Cerebellar nuclear complex (tissue), 1 donor: Measurements from ENCODE around the gene ARHGAP30.
"Not testable (repeated sequence)": the region's sequence is repeated elsewhere in the genome, so short reads cannot be mapped to it uniquely, and the experiment has no call there.

Experiments
- DNase-seq, 2 experiments: peaks; one replicate each; lab custom pipeline; 2025; lab: John Stamatoyannopoulos, UW

Gene ARHGAP30

DNA sequence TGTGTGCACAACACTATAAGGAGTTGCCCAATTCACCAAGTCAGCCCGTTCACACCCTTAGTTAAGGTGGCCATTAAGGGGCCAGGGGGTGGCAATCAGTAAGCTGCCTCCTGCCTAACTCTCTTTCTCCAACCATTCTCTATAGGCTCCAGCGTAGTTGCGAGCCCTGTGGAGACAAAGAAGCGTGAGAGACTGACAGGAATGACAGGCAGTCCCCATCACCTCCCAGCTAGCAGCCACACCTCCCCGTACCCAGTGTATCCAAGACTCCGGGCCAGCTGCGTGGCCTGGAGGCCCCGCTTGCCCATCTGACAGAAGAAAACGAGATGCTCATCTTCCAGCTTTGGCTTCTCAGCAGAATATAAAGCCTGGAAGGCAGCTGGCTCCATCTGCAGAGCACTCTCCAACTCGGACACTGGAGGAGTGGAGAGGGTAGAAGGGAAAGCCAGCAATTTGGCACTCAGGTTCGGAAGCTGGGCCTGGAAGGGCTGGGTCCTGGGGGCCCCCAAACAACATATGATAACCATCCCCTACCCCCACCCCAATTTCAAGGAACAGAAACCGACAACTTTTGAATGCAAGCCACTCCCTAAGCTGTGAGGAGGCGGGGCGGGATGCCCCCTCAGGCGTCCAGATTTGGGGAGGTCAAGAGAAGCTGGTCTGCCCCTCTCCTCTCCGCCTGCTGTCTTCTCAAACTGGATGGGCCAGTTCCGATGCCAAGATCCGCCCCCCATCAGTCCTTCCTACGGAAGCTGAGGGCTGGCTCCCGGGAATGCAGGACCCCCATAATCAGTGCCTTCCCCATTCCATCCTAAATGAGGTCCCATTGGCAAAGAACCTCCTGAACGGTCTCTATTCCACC, 31.8 kb downstream of the ARHGAP30 start:
- DNase-seq = no peak

DNA sequence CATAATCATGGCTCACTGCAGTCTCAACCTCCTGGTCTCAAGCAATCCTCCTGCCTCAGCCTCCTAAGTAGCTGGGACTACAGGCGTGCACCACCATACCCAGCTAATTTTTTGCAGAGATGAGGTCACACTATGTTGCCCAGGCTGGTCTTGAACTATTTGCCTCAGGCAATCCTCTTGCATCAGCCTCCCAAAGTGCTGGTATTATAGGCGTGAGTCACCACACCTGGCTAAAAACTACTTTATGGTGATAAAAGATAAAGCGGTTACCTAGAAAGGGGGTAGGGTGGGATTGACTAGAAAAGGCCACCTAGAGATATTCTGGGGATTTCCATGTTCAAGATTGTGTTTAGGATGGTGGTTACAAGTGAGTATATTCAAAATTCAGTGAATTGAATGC, 35.9 kb downstream of the ARHGAP30 start:
- no peak for DNase-seq

DNA sequence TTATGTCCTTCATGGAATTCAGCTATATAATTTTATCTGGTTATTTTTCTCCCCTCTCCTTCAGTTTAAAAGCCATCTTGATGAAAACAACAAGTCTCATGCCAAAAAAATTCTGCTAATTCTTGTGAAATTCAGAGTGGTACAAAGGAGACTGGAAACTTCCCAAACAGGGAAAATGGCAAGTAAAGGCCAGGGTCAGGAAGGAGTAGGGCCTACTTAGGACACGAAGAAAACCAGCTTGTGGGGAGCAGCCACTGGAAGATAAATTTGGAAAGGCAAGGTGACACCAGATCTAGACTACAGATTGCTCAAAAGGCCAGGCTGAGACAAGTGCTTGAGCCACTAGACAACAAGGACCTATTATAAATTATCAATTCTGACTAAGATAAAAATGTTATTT, 37.3 kb downstream of the ARHGAP30 start:
- no peak for DNase-seq

DNA sequence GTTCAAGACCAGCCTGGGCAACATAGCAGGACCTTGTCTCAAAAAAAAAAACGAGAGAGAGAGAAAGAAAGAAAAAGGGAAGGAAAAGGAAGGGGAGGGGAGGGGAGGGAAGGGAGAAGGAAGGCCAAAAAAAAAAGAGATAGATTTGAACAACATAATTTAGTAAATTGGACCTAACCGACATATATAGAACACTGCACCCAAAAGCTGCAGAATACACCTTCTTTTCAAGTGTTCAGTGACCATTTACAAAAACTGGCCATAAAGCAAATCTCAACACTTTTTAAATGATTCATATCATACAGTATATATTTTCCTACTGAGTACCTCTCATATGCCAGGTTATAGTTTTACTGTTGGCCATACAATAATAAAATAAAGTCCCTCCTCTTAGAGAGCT, 37.8 kb downstream of the ARHGAP30 start:
- DNase-seq = no peak

DNA sequence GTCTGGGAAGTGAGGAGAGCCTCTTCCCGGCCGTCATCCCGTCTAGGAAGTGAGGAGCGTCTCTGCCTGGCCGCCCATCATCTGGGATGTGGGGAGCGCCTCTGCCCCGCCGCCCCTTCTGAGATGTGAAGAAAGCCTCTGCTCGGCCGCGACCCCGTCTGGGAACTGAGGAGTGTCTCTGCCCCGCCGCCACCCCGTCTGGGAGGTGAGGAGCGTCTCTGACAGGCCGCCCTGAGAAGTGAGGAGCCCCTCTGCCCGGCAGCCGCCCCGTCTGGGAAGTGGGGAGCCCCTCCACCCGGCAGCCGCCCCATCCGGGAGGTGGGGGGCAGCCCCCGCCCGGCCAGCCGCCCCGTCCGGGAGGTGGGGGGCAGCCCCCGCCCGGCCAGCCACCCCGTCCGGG, 40.2 kb downstream of the ARHGAP30 start:
- not testable (repeated sequence) for DNase-seq

DNA sequence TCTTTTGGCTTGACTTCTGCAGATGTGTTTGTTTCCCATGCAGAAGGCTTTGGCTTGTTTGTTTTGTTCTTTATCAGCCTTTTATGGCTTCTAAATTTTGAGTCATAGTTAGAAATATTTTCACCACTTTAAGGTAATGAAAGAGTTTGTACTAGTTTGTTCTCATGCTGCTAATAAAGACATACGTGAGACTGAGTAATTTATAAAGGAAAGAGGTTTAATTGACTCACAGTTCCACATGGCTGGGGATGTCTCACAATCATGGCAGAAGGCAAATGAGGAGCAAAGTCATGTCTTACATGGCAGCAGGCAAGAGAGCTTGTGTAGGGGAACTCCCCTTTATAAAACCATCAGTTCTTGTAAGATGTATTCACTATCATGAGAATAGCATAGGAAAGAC, 42.7 kb downstream of the ARHGAP30 start:
- not testable (repeated sequence) for DNase-seq

DNA sequence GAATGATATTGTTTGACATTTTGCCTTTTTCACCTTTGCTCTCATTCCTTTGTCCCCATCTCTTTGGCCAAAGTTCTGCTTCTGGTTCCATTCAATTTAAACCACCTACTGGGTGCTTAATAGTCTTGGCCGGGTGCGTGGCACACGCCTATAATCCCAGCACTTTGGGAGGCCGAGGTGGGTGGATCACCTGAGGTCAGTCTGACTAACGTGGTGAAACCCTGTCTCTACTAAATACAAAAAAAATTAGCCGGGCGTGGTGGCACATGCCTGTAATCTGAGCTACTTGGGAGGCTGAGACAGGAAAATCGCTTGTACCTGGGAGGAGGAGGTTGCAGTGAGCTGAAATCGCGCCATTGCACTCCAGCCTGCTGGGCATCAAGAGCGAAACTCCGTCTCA, 47.3 kb downstream of the ARHGAP30 start:
- not testable (repeated sequence) for DNase-seq

DNA sequence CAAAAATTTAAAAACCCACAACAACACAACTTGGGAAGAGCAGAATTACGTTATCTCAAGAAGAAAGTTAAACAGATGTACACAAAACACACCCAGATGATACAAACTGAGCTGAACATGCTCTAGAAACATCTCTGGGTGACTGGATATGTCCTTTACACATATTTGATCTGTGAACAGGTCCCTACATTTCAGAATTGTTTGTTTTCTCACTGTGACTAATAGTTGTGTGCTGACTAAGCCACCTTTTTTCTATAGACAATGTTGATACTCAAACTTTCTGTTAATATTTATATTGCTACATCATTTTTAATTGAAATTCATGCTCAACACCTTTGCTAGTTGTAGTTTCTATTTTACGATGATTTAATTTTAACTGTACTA, 47.7 kb downstream of the ARHGAP30 start:
- no peak for DNase-seq

DNA sequence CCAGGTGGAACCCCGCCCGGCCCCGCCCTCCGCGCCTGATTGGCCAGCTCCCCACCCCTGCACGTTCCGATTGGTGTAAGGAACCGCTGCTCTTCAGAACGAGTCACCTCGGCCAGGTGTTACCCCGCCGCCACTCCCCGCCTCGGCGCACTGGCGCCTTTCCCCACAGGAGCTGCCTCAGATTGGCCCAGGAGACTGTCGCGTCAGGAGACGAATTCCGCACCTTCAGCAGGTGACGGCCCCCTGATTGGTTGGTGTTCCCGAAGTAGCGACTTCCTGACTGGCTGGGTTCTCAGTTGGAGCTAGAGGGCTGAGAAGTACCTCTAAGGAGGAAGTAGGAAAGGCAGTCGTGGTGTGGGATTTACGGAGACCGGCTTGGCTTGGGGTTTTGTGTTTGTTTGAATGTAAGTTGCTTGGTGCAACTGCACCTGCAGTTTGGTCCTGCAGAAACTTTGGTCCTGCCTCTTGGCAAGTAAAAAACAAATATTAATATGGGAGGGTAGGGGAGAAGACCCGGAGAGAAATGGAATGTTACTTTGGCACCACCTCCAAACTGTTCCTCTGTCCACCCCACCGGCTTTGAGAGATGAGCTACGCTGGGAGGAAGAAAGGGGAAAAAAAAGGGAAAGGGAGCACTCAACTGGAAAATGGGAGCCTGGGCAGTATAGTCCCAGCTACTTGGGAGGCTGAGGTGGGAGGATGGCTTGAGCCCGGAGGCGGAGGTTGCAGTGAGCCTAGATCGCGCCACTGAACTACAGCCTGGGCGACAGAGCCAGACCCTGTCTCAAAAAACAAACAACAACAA, 48.3 kb downstream of the ARHGAP30 start:
- no peak for DNase-seq

DNA sequence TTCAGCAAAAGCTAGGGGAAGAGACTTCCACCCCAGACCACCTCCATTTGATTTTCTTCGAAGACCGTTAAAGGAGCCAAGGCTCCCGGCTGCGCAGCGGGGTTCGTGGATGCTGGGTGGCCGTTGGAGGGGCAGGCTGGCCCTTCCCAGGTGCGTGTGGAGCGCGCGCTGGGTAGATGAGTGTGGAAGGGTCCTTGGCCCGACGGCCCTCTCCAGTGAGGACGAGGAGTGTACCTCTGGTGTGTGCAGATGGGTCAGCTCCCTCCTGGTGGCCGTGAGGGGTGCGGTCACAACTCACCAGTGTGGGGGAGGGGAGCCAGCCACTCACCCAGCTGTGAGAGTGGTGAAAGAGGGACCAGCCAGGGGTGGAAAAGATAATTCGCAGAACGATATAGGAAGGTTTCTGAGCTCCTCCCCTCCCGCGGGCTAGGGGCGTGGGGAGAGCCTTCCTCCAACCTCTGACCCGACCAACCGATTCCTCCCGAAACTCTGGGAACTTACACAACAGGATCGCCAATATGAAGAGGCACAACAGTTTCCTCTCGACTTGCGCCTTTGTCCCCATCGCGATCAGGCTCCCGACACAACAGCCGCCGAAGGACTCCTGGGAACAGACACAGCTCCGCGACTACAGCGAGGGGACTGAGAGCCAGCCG, 49.1 kb downstream of the ARHGAP30 start, which contains the start of gene F11R:
TSS of gene F11R (minus strand) at position 644 of the 656 bp plus-strand sequence. CDS start at position 565, 79 bp downstream.
- DNase-seq = no peak

DNA sequence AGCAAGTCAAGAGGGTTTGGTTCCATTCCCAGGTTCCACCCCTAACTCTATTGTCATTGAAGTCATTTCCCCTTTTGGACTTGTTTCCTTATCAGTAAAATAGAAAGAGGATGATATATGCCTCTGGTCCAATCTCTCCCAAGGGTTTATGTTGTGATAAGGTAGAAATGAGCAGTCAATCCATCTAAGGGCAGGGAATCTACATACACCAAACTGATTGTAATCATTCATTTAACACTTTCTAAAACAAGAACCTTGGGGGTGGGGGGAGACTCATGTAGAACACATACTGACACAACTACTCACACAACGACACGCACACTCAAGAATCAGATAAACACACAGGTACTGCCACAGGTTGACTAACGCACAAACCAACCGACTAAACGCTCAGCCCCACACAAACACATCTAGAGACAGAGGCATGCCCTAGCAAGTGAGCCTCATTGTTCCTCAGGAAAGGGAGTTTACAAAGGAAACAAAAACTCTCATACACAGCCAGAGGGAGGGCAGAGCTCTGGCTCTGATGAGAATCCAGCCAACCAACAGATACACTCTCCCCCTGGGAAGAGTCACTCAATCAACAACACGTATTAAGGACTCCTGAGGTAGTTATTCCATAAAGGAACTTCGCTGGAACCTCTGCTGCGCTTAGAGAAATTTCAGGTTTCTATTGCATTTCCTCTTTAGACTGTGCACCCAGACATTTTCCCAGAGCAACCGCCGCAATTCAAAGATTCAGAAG, 49.8 kb downstream of the ARHGAP30 start:
- no peak for DNase-seq

DNA sequence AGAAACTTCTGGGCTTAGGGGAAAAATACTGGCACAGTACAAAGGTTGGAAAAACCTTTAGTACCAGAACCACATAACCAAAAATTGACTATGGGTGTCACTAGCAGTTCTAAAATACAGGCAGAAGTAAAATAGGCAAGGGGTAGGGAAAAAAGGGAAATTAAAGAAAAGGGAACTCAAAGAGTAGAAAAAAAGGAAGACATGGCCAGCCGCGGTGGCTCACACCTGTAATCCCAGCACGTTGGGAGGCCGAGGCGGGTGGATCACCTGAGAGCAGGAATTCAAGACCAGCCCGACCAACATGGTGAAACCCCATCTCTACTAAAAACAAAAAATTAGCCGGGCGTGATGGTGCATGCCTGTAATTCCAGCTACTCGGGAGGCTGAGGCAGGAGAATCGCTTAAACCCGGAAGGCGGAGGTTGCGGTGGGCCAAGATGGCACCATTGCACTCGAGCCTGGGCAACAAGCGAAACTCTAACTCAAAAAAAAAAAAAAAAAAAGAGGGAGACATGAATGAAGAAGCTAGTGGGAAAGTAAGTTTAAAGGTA, 50.5 kb downstream of the ARHGAP30 start:
- not testable (repeated sequence) for DNase-seq

DNA sequence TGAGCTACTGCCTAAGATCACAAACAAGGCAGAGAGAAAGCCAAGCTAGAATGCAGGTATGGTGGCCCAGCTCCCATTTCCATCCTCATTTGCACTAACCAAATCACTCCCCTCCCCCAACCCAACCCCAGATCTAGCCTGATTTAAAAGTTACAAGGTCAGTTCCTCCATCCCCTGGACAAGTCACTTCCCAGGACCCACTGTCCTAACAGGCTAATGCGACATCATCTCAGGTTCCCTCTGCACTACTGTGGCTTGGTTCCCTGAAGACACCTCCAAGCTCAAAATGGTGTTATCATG, 51.1 kb downstream of the ARHGAP30 start:
- DNase-seq = no peak

DNA sequence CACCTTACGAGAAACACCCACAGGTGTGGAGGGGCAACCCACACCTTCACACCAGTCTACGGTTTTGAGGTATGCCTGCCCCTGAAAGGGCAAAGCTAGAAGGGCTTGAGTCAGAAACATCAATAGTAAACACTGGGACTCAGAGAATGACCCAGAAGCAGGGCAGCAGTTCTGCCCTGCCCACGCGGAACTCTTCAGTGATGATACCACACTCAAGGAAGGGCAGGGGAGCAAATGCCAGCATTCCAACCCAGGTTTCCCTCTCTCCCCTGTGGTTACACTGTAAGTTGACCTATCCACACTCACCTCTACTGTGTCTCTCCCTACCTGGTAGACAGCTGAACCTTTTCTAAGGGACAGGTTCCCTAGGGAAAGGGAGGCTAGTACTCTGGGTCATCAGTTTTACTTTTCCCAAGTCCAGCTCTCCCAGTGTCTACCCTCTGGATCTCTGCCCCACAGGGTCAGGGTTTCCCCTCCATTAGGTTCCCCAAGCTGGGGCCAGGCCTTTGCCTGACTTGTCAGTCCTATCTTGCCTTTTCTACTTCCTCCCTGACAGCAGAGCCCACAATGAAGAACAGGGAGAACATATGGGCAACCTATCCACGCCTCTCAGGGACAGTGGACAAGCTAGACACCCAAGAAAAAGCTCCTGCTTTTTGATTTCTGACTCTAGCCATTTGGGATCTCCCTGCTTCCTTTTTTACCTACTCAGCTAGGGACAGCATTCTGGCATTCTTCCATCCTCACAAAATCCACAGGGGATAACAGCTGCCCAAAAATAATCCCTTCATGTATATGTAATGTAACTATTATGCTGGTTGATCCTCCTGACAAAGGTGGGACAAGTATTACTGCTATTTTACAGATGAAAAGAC, 51.7 kb downstream of the ARHGAP30 start:
- DNase-seq = no peak

DNA sequence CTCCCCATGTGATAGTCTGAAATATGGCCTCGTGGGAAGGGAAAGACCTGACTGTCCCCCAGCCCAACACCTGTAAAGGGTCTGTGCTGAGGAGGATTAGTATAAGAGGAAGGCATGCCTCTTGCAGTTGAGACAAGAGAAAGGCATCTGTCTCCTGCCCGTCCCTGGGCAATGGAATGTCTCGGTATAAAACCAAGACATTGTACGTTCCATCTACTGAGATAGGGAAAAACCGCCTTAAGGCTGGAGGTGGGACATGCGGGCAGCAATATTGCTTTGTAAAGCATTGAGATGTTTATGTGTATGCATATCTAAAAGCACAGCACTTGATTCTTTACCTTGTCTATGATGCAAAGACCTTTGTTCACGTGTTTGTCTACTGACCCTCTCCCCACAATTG, 52.5 kb downstream of the ARHGAP30 start:
- DNase-seq = not testable (repeated sequence)

DNA sequence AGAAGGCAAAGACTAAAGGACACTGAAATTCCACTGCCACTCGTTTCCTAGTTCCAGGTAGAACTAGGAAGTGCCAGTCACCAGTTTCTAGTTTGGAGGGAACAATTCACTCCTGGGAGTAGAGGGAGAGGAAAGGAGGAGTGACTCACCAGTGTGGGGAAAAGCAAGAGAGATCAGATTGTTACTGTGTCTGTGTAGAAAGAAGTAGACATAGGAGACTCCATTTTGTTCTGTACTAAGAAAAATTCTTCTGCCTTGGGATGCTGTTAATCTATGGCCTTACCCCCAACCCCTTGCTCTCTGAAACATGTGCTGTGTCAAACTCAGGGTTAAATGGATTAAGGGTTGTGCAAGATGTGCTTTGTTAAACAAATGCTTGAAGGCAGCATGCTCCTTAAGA, 53.0 kb downstream of the ARHGAP30 start:
- not testable (repeated sequence) for DNase-seq

DNA sequence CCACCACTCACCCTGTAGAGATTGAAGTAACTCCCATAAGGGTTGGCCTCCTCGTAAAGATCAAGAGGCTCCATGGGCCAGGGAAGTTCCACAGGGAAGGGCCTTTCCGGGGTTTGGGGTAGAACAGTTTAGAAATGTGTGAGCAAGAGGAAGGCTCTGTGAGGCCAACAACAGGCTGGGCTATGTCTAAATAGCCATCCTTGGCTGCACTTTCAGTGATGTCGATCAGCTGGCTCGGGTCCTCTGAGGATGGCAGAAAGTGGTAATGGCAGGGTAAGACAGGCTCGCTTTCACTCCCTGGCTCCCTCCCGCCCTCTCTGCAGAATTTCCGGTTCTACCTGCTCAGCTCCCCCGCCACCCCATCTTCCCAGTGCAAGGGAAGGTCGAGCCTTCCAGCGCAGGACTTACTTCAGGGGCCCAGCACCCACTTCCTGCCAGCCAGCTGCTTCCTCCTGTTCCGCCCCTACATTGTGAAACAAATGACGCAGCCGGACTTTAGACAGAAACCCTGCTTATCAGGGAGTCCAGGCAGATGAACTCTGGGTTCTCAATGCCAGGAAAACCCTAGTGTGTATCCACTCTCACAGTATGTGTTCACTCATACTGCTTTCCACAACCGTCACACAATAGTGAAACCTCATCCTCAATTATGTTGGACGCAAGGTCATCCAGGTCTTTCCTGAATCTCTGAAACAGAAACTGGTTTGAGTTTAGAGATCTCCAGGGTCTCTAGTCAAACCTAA, 56.0 kb downstream of the ARHGAP30 start:
- no peak for DNase-seq

DNA sequence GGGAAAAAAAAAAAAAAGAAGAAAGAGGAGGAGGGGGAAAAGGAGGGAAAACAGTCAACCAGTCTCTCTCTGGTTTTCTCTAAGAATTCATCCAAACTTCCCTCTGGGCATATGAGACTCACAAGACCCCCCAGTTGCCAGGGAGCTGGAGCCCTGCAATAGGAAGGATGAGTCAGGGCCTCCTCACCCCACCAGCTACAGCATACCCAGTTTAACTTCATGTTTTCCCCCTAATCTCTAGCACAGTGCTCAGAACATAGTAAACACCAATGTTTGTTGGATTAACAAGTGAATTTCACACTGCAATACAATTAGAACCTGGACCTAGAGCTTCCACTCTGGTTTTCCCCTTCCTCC, 56.6 kb downstream of the ARHGAP30 start:
- DNase-seq = no peak

DNA sequence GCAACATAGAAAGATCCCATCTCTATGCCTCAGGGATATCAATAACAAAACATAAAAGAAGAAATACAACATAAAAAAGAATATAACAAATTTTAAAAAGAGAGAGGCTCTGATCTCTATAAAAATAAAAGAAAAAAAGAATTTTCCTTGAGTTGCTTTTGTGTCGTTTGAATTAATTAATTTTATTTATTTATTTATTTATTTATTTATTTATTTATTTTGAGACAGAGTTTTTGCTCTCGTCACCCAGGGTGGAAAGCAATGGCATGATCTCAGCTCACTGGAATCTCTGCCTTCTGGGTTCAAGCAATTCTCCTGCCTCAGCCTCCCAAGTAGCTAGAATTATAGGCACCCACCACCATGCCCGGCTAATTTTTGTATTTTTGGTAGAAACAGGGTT, 57.3 kb downstream of the ARHGAP30 start:
- no peak for DNase-seq

DNA sequence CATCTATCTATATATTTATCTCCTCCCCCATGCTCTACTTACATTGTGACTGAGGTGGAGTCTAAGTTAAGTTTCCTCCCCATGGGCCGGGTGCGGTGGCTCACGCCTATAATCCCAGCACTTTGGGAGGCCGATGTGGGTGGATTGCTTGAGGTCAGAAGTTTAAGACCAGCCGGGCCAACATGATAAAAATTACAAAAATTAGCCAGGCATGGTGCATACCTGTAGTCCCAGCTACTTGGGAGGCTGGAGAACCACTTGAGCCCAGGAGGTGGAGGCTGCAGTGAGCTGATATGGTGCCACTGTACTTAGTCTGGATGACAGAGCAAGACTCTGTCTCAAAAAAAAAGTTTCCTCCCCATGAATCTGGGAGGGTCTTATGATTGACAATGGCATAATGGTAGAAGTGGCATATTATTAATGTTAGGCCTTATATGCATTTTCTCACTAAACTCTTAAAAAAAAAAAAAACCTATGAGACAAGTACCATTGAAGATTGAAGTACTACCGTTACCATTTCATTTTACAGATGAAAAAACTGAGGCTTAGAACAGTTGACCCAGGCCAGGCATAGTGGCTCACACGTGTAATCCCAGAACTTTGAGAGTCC, 60.0 kb downstream of the ARHGAP30 start:
- DNase-seq = no peak
